Measurements from ENCODE around the gene PLEKHH2.

DNA sequence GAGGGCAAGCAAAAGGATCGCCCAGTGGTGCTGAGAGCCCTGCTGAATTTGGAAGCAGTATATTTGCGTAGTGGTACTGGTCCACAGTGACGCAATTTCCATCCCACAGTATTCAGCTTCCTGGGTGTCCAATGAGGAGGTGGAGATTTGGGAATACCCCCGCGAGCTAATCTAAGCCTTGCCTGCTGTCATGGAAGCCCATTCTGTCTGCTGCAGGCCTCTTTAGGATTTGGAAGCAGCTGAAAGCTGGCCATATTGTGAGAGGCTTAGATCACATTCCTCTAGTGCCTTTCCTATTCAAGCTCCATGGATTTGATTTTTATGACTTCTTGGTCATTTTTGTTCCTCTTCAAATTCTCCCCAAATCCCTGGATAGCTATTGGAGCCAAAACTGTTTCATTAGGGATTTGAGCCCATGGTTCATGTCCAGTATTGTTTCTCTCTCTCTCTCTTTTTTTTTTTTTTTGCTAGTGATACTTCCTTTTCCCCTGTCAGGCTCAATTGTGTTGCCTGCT is 114.5 kb downstream of the PLEKHH2 start:
- TF ChIP-seq POLR2AphosphoS5 (IDR thresholded peaks at IDR 0.05; ENCODE audit: low read depth, low read length) (no peak), TAF1 (IDR thresholded peaks at IDR 0.05; ENCODE audit: borderline replicate concordance, insufficient read depth, low read length) (no peak), FOXP2 (optimal IDR thresholded peaks at IDR 0.05; ENCODE audit: borderline replicate concordance, extremely low read depth, extremely low read length, insufficient read depth) (no peak)
- TF ChIP-seq, protein P1, sequence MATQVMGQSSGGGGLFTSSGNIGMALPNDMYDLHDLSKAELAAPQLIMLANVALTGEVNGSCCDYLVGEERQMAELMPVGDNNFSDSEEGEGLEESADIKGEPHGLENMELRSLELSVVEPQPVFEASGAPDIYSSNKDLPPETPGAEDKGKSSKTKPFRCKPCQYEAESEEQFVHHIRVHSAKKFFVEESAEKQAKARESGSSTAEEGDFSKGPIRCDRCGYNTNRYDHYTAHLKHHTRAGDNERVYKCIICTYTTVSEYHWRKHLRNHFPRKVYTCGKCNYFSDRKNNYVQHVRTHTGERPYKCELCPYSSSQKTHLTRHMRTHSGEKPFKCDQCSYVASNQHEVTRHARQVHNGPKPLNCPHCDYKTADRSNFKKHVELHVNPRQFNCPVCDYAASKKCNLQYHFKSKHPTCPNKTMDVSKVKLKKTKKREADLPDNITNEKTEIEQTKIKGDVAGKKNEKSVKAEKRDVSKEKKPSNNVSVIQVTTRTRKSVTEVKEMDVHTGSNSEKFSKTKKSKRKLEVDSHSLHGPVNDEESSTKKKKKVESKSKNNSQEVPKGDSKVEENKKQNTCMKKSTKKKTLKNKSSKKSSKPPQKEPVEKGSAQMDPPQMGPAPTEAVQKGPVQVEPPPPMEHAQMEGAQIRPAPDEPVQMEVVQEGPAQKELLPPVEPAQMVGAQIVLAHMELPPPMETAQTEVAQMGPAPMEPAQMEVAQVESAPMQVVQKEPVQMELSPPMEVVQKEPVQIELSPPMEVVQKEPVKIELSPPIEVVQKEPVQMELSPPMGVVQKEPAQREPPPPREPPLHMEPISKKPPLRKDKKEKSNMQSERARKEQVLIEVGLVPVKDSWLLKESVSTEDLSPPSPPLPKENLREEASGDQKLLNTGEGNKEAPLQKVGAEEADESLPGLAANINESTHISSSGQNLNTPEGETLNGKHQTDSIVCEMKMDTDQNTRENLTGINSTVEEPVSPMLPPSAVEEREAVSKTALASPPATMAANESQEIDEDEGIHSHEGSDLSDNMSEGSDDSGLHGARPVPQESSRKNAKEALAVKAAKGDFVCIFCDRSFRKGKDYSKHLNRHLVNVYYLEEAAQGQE (IDR thresholded peaks at IDR 0.05; ENCODE audit: insufficient read depth in 1 of 2, low read depth in 2 of 2, low read length in 2 of 2) = no peak

Data from PFSK-1 (cell line).